ENCODE results near the gene SLC26A11. TPM values are rescaled to one million over a fixed set of nuclear protein-coding genes. Genes with fewer than 3 reads are reported as not detected.

Gene SLC26A11
- total and polyA plus RNA-seq, 2 of the 13 experiments (the other 11 are each of a cell fraction or from before 2014, with no cell fraction given), result 8.7 to 13.2 TPM

DNA sequence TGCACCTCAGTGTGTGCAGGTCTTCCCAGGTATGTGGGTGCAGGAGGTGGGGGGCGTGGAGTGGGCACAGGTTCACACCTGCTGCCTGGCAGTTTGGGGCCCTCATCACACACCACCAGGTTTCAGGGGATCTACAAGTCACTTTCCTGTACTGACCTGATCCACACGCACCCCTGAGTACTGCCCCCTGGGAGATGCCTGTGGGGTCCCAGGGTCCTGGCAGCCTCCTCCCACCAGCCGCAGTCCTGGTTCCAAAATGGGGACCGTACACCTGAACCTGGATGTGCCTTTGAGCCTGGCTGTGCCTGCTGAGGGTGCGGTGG, 66.4 kb downstream of the SLC26A11 start:
- Histone ChIP-seq H3K27me3 (ENCODE audit: control insufficient read depth in 1 of 2, insufficient read depth in 2 of 2, low read length in 2 of 2) (no peaks in the 10 kb centered on the region), H3K4me1 (ENCODE audit: insufficient read depth, low read length) (peaks cover 4% of the 10 kb centered on the region), H3K4me3 (replicated peaks in 1 of 3; ENCODE audit: insufficient read depth in 1 of 3, low read depth in 2 of 3, low read length in 3 of 3) (no peak overlapping the region), H3K27ac (ENCODE audit: extremely low read length, insufficient read depth, low read length) (no peak overlapping the region), H3K9ac (ENCODE audit: insufficient read depth, low read depth, low read length) (no peak overlapping the region), H3K36me3 (replicated peaks in 1 of 2; ENCODE audit: control insufficient read depth in 1 of 2, insufficient read depth in 2 of 2, low read length in 2 of 2) (peaks cover 16 to 33% of the 10 kb centered on the region in 2 experiments), H4K20me1 (ENCODE audit: insufficient read depth, low read length) (no peaks in the 10 kb centered on the region), H3K4me2 (ENCODE audit: low read depth, low read length) (no peak overlapping the region), H3K79me2 (ENCODE audit: insufficient read depth, low read length) (no peaks in the 10 kb centered on the region), H2AFZ (ENCODE audit: low read length) (no peak overlapping the region), H3K9me3 (ENCODE audit: low read length) (no peaks in the 10 kb centered on the region)
- ChIA-PET POLR2A (no interaction called here), CTCF (ENCODE audit: low intra/inter-chr PET ratio, low total read pairs) (no interaction called here)
- WGBS (ENCODE audit: low lambda C conversion rate), result 99% methylated on average over 4 of the region's 5 CpGs
- in situ Hi-C loops (cut with HindIII; ENCODE audit: extremely low pct_ligation_motif_present, low pct_unique_long_range_greater_than_20kb), result no loop called here
- FAIRE-seq (no peak), DNase-seq (ENCODE audit: low spot score) (no peak), ATAC-seq (no peak)
- intact Hi-C loops (cut with micrococcal nuclease; ENCODE audit: unreplicated experiment), result no loop called here
- no TSS peak for BruUV-seq (replicated peaks)
- TF ChIP-seq, protein P1, sequence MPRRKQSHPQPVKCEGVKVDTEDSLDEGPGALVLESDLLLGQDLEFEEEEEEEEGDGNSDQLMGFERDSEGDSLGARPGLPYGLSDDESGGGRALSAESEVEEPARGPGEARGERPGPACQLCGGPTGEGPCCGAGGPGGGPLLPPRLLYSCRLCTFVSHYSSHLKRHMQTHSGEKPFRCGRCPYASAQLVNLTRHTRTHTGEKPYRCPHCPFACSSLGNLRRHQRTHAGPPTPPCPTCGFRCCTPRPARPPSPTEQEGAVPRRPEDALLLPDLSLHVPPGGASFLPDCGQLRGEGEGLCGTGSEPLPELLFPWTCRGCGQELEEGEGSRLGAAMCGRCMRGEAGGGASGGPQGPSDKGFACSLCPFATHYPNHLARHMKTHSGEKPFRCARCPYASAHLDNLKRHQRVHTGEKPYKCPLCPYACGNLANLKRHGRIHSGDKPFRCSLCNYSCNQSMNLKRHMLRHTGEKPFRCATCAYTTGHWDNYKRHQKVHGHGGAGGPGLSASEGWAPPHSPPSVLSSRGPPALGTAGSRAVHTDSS (CRISPR knock-in tag; conservative IDR thresholded peaks at IDR 0.05), result no peak
- TF ChIP-seq ZNF766 (CRISPR knock-in tag; IDR thresholded peaks at IDR 0.05; ENCODE audit: borderline replicate concordance) (no peak), THAP11 (CRISPR knock-in tag; IDR thresholded peaks at IDR 0.05) (no peak), HOXA9 (CRISPR knock-in tag; IDR thresholded peaks at IDR 0.05; ENCODE audit: borderline replicate concordance) (no peak), IKZF4 (CRISPR knock-in tag; IDR thresholded peaks at IDR 0.05; ENCODE audit: borderline replicate concordance, low read depth, not compliant biosample characterization) (no peak), TBX2 (CRISPR knock-in tag; IDR thresholded peaks at IDR 0.05; ENCODE audit: borderline replicate concordance) (no peak), ZNF34 (CRISPR knock-in tag; IDR thresholded peaks at IDR 0.05; ENCODE audit: borderline replicate concordance) (no peak), FOXP1 (IDR thresholded peaks at IDR 0.05) (no peak), FOXP1 (CRISPR knock-in tag; IDR thresholded peaks at IDR 0.05) (no peak), SRSF9 (IDR thresholded peaks at IDR 0.05; ENCODE audit: borderline replicate concordance, insufficient read depth, low read depth, low read length, poor library complexity, severe bottlenecking) (no peak), PHB2 (IDR thresholded peaks at IDR 0.05; ENCODE audit: partially characterized antibody) (no peak), WIZ (CRISPR knock-in tag; IDR thresholded peaks at IDR 0.05) (no peak), ZKSCAN5 (CRISPR knock-in tag; IDR thresholded peaks at IDR 0.05) (no peak), HIVEP1 (CRISPR knock-in tag; IDR thresholded peaks at IDR 0.05) (no peak), ZNF235 (CRISPR knock-in tag; IDR thresholded peaks at IDR 0.05; ENCODE audit: borderline replicate concordance) (no peak), ZSCAN9 (CRISPR knock-in tag; IDR thresholded peaks at IDR 0.05; ENCODE audit: borderline replicate concordance) (no peak)
- TF ChIP-seq, protein P2, sequence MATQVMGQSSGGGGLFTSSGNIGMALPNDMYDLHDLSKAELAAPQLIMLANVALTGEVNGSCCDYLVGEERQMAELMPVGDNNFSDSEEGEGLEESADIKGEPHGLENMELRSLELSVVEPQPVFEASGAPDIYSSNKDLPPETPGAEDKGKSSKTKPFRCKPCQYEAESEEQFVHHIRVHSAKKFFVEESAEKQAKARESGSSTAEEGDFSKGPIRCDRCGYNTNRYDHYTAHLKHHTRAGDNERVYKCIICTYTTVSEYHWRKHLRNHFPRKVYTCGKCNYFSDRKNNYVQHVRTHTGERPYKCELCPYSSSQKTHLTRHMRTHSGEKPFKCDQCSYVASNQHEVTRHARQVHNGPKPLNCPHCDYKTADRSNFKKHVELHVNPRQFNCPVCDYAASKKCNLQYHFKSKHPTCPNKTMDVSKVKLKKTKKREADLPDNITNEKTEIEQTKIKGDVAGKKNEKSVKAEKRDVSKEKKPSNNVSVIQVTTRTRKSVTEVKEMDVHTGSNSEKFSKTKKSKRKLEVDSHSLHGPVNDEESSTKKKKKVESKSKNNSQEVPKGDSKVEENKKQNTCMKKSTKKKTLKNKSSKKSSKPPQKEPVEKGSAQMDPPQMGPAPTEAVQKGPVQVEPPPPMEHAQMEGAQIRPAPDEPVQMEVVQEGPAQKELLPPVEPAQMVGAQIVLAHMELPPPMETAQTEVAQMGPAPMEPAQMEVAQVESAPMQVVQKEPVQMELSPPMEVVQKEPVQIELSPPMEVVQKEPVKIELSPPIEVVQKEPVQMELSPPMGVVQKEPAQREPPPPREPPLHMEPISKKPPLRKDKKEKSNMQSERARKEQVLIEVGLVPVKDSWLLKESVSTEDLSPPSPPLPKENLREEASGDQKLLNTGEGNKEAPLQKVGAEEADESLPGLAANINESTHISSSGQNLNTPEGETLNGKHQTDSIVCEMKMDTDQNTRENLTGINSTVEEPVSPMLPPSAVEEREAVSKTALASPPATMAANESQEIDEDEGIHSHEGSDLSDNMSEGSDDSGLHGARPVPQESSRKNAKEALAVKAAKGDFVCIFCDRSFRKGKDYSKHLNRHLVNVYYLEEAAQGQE (IDR thresholded peaks at IDR 0.05; ENCODE audit: borderline replicate concordance in 1 of 2, low read depth in 1 of 2, low read length in 2 of 2), result no peak
- TF ChIP-seq, protein P3, sequence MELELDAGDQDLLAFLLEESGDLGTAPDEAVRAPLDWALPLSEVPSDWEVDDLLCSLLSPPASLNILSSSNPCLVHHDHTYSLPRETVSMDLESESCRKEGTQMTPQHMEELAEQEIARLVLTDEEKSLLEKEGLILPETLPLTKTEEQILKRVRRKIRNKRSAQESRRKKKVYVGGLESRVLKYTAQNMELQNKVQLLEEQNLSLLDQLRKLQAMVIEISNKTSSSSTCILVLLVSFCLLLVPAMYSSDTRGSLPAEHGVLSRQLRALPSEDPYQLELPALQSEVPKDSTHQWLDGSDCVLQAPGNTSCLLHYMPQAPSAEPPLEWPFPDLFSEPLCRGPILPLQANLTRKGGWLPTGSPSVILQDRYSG (CRISPR knock-in tag; IDR thresholded peaks at IDR 0.05), result no peak
- TF ChIP-seq, protein P4, sequence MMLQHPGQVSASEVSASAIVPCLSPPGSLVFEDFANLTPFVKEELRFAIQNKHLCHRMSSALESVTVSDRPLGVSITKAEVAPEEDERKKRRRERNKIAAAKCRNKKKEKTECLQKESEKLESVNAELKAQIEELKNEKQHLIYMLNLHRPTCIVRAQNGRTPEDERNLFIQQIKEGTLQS (CRISPR knock-in tag; IDR thresholded peaks at IDR 0.05), result no peak

Data from HepG2 (cell line).